LNCAP (cell line): ENCODE measurements around the gene A2ML1.
A peak's percentile ranks its signal among the peaks of the same experiment; 100 is the strongest.

ENCODE experiments used
- TF ChIP-seq, protein P1 (sequence below): fragments of 450-650 bp; IDR thresholded peaks from 2 replicates; pipeline ENCODE4 v1.5.1; 2017; ENCODE audit warnings: mild to moderate bottlenecking

A2ML1 gene

DNA sequence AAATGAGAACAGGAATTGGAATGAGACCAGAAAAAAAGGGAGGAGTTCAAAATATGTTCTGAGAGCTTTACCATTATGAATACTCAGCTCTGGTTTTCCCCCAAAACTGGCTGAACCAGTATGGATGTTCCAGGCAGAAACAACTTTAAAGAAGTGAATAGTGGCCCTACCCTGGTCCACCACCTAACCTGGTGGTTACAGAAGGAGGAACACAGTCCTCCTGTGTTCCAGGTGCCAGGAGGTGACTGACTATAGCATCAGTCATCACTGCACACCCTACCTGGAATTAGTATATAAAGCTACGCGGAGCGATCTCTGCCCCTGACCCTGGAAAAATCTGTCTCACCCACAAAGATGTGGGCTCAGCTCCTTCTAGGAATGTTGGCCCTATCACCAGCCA lies at the start of gene A2ML1:
TSS of gene A2ML1 (plus strand) at position 324 of the 400 bp plus-strand sequence. CDS start at position 355, 31 bp downstream.
- TF ChIP-seq, protein P1, sequence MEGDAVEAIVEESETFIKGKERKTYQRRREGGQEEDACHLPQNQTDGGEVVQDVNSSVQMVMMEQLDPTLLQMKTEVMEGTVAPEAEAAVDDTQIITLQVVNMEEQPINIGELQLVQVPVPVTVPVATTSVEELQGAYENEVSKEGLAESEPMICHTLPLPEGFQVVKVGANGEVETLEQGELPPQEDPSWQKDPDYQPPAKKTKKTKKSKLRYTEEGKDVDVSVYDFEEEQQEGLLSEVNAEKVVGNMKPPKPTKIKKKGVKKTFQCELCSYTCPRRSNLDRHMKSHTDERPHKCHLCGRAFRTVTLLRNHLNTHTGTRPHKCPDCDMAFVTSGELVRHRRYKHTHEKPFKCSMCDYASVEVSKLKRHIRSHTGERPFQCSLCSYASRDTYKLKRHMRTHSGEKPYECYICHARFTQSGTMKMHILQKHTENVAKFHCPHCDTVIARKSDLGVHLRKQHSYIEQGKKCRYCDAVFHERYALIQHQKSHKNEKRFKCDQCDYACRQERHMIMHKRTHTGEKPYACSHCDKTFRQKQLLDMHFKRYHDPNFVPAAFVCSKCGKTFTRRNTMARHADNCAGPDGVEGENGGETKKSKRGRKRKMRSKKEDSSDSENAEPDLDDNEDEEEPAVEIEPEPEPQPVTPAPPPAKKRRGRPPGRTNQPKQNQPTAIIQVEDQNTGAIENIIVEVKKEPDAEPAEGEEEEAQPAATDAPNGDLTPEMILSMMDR: no peak

GRCh38 chr12:8773461-8773860 lies 49.0 kb upstream of the A2ML1 start:
- TF ChIP-seq, protein P1: no peak

DNA sequence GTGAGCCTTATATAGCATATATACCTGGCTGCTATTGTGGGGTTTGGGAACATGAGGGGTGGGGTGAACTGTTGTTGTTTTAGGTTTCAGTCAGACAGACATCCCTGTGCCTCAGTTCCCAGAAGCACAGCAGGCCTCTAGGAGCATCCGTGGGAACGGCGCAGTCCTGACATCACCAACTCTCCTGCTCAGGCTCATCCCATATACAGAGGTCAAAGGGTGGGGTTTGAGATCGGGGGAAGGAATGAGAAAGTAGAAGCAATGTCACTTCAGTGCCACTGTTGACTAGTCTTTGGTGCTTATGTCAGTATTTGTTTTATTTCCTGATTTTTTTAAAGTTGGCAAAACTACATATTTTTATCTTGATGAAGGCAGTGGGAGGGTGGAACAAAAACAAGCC lies 43.1 kb upstream of the A2ML1 start:
- TF ChIP-seq, protein P1: no peak

- TF ChIP-seq, protein P1: no peak
These were observed 42.6 kb upstream of the A2ML1 start for GRCh38 chr12:8779862-8780261.

GRCh38 chr12:8780389-8780788 lies 42.0 kb upstream of the A2ML1 start:
- TF ChIP-seq, protein P1: peak; percentile 69

DNA sequence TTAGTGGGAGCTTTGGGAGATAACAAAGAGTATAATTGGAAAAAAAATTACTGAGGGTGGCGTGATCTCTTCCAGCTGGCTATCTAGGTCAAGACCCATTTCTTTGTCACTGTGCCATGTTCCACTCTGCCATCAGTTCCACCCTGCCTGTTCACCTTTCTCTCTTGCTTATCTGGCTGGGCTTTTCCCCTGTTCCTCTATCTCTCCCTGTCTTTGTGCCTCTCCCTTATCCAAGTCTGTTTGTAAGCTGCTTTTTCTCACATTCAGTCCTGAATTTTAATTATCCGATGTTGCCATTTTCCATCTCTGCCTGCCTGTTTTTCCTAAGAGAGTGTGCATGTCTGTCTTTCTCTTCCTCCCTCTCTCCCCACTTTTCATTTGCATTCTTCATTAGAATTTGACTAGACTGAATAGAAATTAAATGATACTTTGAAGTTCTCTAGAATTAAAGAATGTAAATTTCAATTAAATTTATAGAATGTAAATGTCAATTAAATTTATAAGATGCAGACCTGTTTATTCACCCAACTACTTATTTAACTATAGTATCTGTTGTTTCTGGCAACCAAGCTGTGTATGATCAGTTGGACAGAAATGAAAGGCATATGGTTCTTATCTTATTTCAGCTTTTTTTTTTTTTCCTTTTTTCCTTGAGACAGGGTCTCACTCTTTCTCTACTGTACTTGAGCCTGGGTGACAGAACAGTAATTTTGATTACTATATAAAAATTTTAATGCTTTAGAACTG lies 40.9 kb upstream of the A2ML1 start:
- TF ChIP-seq, protein P1: no peak

- TF ChIP-seq, protein P1: no peak
These were observed 38.0 kb upstream of the A2ML1 start for GRCh38 chr12:8784290-8784888.
